CD4-positive, alpha-beta T cell treated with Interleukin-17A for 1 hour (primary cell): ENCODE measurements around the gene CD2AP.
"Not testable (repeated sequence)": the region's sequence is repeated elsewhere in the genome, so short reads cannot be mapped to it uniquely, and the experiment has no call there.

Experiments
- DNase-seq: peaks from one replicate; pipeline ENCODE4 v3.0.0-alpha.2; 2020

The CD2AP gene

DNA sequence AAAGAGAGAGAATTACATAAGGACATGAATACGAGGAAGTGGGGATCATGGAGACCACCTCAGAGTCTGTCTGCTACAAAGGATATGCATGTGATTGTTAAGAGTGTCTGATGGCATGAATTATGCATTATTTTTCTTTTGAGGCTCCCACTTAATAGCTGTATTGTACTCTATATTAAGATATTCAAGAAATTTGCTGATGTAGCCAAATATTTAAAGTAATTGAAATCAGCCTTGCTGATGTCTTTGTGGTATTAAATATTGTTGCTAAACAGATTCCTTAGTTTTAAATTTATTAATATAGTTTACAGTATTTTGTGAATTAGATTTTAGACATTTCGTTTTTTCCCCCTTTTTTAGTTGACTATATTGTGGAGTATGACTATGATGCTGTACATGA lies 25.3 kb downstream of the CD2AP start:
- no peak for DNase-seq

DNA sequence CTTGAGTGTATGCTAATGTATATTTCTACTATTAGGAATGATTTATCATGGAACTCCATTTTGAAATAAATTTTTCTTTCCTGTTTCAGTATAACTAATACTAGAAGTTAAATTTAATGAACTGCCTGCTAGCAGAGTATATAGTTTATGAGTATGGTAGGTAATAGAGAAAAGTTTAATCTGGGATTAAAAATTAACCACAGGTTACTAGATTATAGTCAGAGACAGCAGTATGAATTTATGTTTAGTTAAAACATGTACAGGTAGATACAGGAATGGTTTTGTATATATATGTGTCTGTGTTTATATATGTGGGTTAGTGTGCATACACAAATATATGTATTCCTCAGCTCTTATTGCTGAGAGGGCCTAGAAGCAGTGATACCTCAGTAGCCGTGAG lies 32.3 kb downstream of the CD2AP start:
- DNase-seq: no peak

- DNase-seq: no peak
Observed at GRCh38 chr6:47512872-47513271, 35.3 kb downstream of the CD2AP start.

GRCh38 chr6:47519279-47519678 lies 41.7 kb downstream of the CD2AP start:
- DNase-seq: no peak

GRCh38 chr6:47520282-47520681 lies 42.7 kb downstream of the CD2AP start:
- no peak for DNase-seq

- no peak for DNase-seq
Observed at GRCh38 chr6:47521961-47522360, 44.4 kb downstream of the CD2AP start.

DNA sequence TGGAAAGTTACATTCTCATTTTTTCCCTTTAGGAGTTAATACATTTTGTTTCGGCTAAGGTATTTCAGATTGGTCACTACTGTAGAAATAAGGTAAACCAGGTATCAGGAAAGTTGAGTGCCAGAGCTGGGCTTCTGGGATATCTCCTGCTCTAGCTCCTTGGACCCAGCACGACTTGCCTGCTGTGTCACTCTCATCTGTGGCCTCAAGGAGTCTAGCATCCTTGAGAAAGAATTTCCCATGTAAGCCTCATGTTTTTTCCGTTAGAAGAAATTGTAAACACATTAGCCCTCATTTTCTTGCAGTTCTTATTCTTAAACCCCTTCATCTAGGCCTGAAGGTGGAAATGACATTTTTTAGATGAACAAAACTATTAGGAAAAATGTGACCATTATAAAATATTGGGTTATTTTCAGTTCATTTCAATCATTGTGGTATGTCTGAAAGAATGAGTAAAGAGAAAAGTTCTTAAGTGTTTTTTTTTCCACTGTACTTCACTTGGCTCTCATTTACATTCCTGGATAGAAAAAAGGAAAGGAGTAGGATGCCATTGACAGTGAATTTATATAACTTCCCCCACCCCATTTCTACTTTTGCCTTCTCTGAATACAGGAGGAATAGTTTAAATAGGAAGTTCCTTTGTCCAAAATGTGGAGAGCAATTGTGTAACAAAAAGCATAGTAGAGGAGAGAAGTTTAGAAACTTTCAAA lies 46.7 kb downstream of the CD2AP start:
- DNase-seq: no peak

GRCh38 chr6:47525330-47526057 lies 47.9 kb downstream of the CD2AP start:
- no peak for DNase-seq

DNA sequence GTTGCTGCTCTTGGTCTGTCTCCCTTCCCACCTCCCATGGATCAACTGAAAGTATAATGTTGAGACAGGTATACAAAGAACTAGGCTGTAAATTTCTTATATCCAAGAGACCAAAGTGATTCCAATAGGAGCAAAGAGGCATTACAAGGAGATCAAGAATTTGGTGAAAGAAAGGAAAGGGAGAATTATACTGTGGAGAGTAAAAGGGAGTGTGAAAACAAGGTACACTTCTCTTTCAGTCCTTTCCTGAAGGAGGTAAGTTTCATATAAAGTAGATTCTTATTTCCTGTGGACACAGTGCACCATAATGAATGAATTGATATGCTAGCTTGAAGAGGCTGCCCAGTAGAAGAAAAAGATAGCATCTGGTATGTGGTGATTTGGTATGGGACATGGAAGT lies 49.7 kb downstream of the CD2AP start:
- no peak for DNase-seq

DNA sequence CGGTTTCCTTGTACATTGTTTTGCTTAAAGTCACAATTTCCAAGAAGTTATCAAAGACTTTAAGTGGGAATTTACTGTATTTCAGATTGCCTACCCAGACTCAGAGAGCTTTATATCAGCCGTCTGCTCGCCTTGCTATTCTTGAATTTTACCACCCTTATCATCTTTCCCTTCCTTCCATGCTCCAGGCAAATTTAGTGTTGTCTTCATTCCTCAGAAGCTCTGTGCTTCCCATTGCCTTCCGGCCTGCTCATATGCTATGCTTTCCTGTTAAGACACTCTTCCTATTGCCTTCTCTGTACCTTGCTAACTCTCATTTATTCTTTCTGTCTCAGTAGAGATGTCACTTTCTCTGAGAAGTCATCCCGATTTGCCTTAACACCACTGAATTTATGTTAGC lies 52.1 kb downstream of the CD2AP start:
- no peak for DNase-seq

GRCh38 chr6:47532981-47533585 lies 55.5 kb downstream of the CD2AP start:
- no peak for DNase-seq

- DNase-seq: no peak
Observed at GRCh38 chr6:47534063-47534462, 56.5 kb downstream of the CD2AP start.

DNA sequence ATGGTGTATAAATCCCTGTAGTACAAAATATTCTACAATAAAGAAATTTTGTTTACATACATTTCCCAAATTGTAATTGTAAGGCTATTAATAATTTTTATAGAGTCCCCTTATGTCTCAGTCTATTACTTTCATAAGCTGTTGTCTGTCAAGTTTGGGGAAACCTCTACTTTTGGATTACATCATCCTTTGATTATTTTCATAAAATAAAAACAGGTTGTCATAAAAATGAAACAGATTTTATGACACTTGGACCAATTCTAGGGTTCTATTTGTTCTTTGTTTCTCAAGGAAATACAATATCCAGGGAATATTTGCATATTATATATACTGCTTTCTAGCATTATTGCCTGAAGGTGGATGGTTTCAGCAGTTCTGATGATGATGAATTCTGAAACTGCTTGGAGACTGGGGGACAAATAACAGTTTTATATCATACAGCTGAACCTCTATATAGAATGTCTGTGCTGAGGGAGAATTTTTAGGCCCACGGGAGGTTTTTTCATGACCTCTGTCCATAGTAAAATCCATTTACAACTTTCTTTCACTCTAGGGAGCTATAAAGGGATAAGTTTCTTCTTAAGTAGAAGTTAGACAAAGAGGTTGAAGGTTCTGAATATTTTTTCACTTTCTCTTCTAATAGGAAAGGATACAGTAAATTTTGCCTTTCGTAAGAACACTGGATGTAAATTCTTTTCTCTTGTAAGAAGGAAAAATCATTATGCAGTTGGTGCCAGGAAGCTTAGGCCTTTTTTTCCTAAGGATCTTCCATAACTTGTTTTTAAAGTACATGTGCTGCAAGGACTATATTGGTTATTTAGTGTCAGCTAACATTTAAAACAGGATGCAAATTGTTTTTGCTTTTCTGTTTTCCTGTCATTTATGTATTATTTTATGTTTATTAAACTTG lies 58.0 kb downstream of the CD2AP start:
- DNase-seq: no peak

GRCh38 chr6:47536816-47537401 lies 59.3 kb downstream of the CD2AP start:
- no peak for DNase-seq

- DNase-seq: no peak
Observed at GRCh38 chr6:47545223-47545622, 67.6 kb downstream of the CD2AP start.

DNA sequence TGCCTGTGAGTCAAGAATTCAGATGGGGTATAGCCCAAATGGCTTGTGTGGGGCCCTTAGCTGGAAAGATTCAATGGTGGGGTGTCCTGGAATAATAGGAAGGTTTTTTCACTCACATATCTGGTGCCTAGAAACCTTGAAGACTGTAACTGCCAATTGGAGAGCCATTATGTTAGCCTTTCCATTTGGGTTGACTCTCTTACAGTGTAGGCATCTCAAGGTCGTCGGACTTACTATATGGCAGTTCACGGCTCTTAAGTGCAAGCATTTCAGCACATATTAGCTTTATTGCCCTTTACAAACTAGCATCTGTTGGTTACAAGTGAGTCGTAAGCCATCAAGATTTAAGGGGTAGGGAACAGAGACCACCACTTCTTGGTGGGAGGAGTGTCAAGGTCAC lies 74.1 kb downstream of the CD2AP start:
- DNase-seq: no peak

DNA sequence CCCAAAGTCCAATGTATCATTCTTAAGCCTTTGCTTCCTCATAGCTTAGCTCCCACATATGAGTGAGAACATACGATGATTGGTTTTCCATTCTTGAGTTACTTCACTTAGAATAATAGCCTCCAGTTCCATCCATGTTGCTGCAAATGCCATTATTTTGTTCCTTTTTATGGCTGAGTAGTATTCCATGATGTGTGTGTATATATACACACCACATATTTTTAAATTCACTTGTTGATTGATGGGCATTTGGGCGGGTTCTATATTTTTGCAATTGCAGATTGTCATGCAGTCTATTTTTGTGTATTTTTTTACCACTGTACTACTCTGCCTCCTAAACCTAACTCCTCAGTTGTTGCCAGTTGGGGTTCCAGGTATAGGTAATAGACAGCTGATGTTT lies 74.7 kb downstream of the CD2AP start:
- DNase-seq: no peak

DNA sequence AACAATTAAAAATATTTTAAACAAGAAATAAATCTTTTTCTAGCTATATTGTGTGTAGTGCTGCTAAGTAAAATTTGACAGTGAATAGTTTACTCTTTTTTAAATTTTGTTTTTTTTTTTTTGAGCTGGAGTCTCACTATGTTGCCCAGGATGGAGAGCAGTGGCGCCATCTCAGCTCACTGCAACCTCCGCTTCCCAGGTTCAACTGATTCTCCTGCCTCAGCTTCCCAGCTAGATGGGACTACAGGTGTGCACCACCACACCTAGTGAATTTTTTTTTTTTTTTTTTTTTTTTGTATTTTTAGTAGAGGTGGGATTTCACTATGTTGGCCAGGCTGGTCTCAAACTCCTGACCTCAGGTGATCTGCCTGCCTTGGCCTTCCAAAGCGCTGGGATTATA lies 75.7 kb downstream of the CD2AP start:
- DNase-seq: not testable (repeated sequence)

GRCh38 chr6:47556459-47556858 lies 78.9 kb downstream of the CD2AP start:
- DNase-seq: not testable (repeated sequence)

DNA sequence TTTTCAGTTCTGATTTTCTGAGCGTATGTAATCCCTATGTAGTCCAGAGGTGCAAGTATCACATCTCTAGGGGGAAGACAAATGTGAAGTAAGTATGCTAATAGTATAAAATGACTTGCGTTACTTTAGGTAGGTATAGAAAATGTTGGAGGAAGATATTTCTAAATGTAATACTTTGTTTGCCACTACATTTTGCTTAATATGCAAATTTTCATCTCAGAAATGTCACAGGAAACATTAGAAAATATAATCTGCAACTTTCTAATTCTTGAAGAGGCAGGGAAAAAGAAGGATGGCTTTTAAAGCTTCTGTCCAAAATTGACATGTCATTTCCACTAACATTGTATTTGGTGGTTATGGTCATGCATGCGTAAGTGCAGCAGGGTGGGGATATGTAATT lies 85.6 kb downstream of the CD2AP start:
- no peak for DNase-seq

GRCh38 chr6:47566602-47567001 lies 89.0 kb downstream of the CD2AP start:
- not testable (repeated sequence) for DNase-seq

DNA sequence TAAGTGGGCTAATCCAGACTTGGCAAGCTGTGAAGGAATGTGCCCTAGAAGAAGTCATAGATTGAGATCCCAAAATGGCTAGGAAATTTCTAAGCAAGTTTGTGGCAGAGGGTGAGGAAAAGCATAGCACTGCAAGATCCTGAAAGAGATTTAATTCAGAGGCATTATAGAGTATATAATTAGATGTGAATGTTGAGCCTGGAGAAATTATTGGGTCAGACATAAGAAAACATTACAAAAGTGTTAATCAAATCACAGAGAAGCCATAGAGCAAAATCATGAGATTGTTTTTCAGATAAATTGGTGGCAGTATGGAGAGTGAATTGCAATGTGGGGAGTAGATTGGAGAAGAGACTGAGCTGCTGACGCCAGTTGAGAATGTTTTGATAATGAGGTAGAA lies 90.0 kb downstream of the CD2AP start:
- DNase-seq: no peak

DNA sequence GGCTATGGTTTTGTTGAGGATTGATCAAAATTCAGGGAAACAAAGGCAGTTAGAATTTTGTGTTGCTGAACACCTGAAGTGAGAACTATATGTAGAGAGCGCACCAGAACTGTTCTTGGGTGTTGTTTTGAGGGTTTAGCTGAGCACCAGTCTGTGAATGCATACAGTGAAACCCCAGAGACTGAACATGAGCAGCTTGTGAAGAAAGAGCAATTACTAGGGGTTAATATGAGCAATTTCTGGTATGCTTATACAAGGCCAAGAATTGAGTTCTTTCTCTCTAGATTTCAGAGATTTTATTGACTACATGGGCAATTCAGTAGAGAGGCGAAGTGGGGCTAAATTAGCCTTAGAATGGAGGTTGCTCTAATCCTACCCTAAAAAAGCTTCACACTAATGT lies 93.9 kb downstream of the CD2AP start:
- DNase-seq: no peak
